Measurements from ENCODE around the gene MYL7. TPM values are rescaled to one million over a fixed set of nuclear protein-coding genes. Genes with fewer than 3 reads are reported as not detected.
A peak's percentile ranks its signal among the peaks of the same experiment; 100 is the strongest.

Gene MYL7
- total RNA-seq, 1 experiment from 2014 or later = 5.7 TPM

DNA sequence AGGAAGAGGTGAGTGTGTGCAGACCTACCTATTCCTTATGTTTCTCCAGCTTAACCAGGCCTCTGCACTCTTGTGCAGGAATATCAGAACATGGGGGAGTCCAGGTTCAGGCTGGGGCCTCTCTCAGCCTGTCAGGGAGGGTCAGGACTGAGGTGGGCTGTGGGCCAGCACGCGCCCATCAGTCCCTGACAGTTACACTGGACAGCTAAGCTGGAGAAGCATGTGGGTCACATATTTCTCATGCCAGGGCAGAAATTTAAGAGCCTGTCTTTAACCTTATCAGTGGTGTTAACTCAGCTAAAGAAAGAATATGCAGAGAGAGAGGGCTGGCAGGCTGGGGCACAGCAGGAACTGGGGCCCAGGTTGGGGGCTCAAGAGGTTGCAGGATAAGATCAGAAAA is 9.1 kb downstream of the MYL7 start:
- Histone ChIP-seq H3K4ac (ENCODE audit: low read depth, low read length) (no peak overlapping the region), H3K27me3 (ENCODE audit: insufficient read depth, low read length) (no peaks in the 10 kb centered on the region; the same call in 1 of the 2 replicates), H2BK120ac (ENCODE audit: low read depth, low read length, poor library complexity, severe bottlenecking) (no peak overlapping the region), H3T11ph (ENCODE audit: low read length) (no peak overlapping the region), H3K56ac (ENCODE audit: insufficient read length, low read depth, low read length) (no peak overlapping the region), H3K23ac (ENCODE audit: insufficient read length, low read depth, low read length) (no peak overlapping the region), H2BK20ac (ENCODE audit: low read depth, low read length, poor library complexity, severe bottlenecking) (no peak overlapping the region), H3K18ac (ENCODE audit: insufficient read length, low read depth, low read length) (no peak overlapping the region), H4K20me1 (ENCODE audit: control insufficient read depth, insufficient read depth, insufficient read length) (no peaks in the 10 kb centered on the region), H2AFZ (ENCODE audit: low read length) (no peak overlapping the region), H3K4me2 (ENCODE audit: insufficient read depth, insufficient read length, low read length) (no peak overlapping the region), H3K27ac (ENCODE audit: insufficient read length, low read depth, low read length) (no peak overlapping the region), H4K8ac (replicated peaks; ENCODE audit: insufficient read length, low read depth, low read length) (no peak overlapping the region), H3K9ac (ENCODE audit: extremely low read depth, insufficient read length, low read length) (no peak overlapping the region), H4K5ac (ENCODE audit: insufficient read length, low read depth, low read length) (no peak overlapping the region), H4K91ac (ENCODE audit: insufficient read length, low read depth, low read length) (no peak overlapping the region), H3K14ac (ENCODE audit: insufficient read depth, low read length) (no peak overlapping the region), H3K23me2 (ENCODE audit: insufficient read length, low read depth, low read length, poor library complexity, severe bottlenecking) (no peaks in the 10 kb centered on the region), H3K79me2 (ENCODE audit: insufficient read depth, low read length) (no peaks in the 10 kb centered on the region), H2BK5ac (ENCODE audit: insufficient read length, low read length) (no peak overlapping the region), H2AK5ac (ENCODE audit: insufficient read length, low read length) (no peak overlapping the region), H3K4me1 (ENCODE audit: insufficient read depth, low read length) (no peaks in the 10 kb centered on the region; the same call in 1 of the 2 replicates), H2BK12ac (ENCODE audit: insufficient read length, low read depth, low read length) (no peak overlapping the region), H3K79me1 (ENCODE audit: insufficient read depth, low read depth, low read length, poor library complexity, severe bottlenecking) (no peaks in the 10 kb centered on the region), H3K9me3 (ENCODE audit: control insufficient read depth, low read depth, low read length) (no peaks in the 10 kb centered on the region), H2BK15ac (ENCODE audit: low read depth, low read length) (no peak overlapping the region)
- H3K4me3 Mint-ChIP-seq = peak overlapping the region in 1 of 2 experiments; percentile 66; a peak in 3 of 5 replicates
- peaks cover 66% of the 10 kb centered on the region for H3K27me3 Mint-ChIP-seq (ENCODE audit: low read depth)
- peaks cover 5 to 6% of the 10 kb centered on the region in 2 experiments for H3K9me3 Mint-ChIP-seq
- no CpG with 5 or more reads among the region's 2 CpGs for WGBS (ENCODE audit: extremely low coverage, insufficient read length, low lambda C conversion rate)
- H3K36me3 Mint-ChIP-seq (ENCODE audit: insufficient read depth in 1 of 3, low read depth in 3 of 3) = no peaks in the 10 kb centered on the region; a peak in 1 of 7 replicates
- no peak overlapping the region; a peak in 1 of 7 replicates for H3K27ac Mint-ChIP-seq
- H3K4me1 Mint-ChIP-seq = peaks cover 12 to 22% of the 10 kb centered on the region in 2 experiments
- no peak for DNase-seq
- TF ChIP-seq, protein P1, sequence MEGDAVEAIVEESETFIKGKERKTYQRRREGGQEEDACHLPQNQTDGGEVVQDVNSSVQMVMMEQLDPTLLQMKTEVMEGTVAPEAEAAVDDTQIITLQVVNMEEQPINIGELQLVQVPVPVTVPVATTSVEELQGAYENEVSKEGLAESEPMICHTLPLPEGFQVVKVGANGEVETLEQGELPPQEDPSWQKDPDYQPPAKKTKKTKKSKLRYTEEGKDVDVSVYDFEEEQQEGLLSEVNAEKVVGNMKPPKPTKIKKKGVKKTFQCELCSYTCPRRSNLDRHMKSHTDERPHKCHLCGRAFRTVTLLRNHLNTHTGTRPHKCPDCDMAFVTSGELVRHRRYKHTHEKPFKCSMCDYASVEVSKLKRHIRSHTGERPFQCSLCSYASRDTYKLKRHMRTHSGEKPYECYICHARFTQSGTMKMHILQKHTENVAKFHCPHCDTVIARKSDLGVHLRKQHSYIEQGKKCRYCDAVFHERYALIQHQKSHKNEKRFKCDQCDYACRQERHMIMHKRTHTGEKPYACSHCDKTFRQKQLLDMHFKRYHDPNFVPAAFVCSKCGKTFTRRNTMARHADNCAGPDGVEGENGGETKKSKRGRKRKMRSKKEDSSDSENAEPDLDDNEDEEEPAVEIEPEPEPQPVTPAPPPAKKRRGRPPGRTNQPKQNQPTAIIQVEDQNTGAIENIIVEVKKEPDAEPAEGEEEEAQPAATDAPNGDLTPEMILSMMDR (conservative IDR thresholded peaks at IDR 0.05) = no peak

Data from H9 (cell line).